K562 (cell line): ENCODE results near the gene SNX9. TPM values are rescaled to one million over a fixed set of nuclear protein-coding genes. Genes with fewer than 3 reads are reported as not detected.
A peak's percentile ranks its signal among the peaks of the same experiment; 100 is the strongest.

Experiments
- ATAC-seq: fragments of 200-7000 bp; cut with Tn5 transposase; 3 replicates; pipeline ENCODE4 v1.9.1; 2020; ENCODE audit warnings: moderate library complexity
- BruUV-seq: library from RNA; stranded (reverse); fragments of 400-500 nt; replicated peaks from 2 replicates; lab custom pipeline; 2021; lab: Mats Ljungman, UMichigan
- CTCF ChIA-PET: fragments of 300-600 bp; formaldehyde crosslinking; extraction: SDS; loops from one replicate; lab custom pipeline; 2021; ENCODE audit warnings: low intra/inter-chr PET ratio; lab: Yijun Ruan, JAX
- POLR2A ChIA-PET: fragments of 300-600, 350-650 bp; sonication (Branson Sonifier 250); formaldehyde crosslinking; extraction: SDS; loops from one replicate; lab custom pipeline; 2021; ENCODE audit warnings: antibody characterized with exemption, inconsistent platforms; lab: Yijun Ruan, JAX
- DNase-seq, 4 experiments: peaks; one replicate each; pipeline versions ENCODE4 v3.0.0 to v3.0.0-alpha.2; 2011 to 2018; ENCODE audit warnings: low spot score in 3 of 4, mixed read lengths in 3 of 4; ENCODE audit errors: extremely low read depth in 1 of 4
- FAIRE-seq: peaks from 2 replicates; lab custom pipeline; 2011; peaks lifted over from hg19 to GRCh38; lab: Jason Lieb, UNC
- H2AFZ ChIP-seq: 2 replicates; pipeline ENCODE4 v1.6.0; 2011; ENCODE audit warnings: low read depth, low read length, control low read depth, inconsistent platforms
- H3K27ac ChIP-seq: fragments of 200-600 bp; 3 replicates; pipeline ENCODE4 v1.8.0; 2011; ENCODE audit warnings: low read depth, mild to moderate bottlenecking, control low read depth, inconsistent platforms, low read length, moderate library complexity, mixed read lengths; ENCODE audit errors: extremely low read depth
- H3K27me3 ChIP-seq, 2 experiments: fragments of 300-600 bp in 1 of 2; 2 replicates in 1 of 2; 3 replicates in 1 of 2; pipeline versions ENCODE4 v1.6.0 to v1.8.0; 2011; ENCODE audit warnings: inconsistent platforms in 2 of 2, low read length in 2 of 2, mild to moderate bottlenecking in 1 of 2, mixed read lengths in 1 of 2, moderate library complexity in 1 of 2; ENCODE audit not compliant: control insufficient read depth in 2 of 2, insufficient read depth in 2 of 2
- H3K36me3 ChIP-seq: fragments of 300-600 bp; 3 replicates; pipeline ENCODE4 v1.8.0; 2011; ENCODE audit warnings: mild to moderate bottlenecking, low read length, inconsistent platforms; ENCODE audit not compliant: control insufficient read depth, insufficient read depth
- H3K4me1 ChIP-seq, 2 experiments: fragments of 200-600 bp in 1 of 2; replicated peaks in 1 of 2; 2 replicates in 1 of 2; 3 replicates in 1 of 2; pipeline versions ENCODE4 v1.5.1 to v1.8.0; 2011; ENCODE audit warnings: inconsistent platforms in 2 of 2, low read length in 2 of 2, mild to moderate bottlenecking in 1 of 2, mixed read lengths in 1 of 2, moderate library complexity in 1 of 2; ENCODE audit not compliant: control insufficient read depth in 2 of 2, insufficient read depth in 2 of 2
- H3K4me2 ChIP-seq: 2 replicates; pipeline ENCODE4 v1.6.1; 2011; ENCODE audit warnings: low read length, control low read depth, inconsistent platforms, mixed read lengths; ENCODE audit not compliant: insufficient read depth
- H3K4me3 ChIP-seq: fragments of 200-600 bp; sonication (generic), shearing (Covaris generic); 2 replicates; pipeline ENCODE4 v1.5.1; 2016; ENCODE audit warnings: control low read depth, inconsistent platforms
- H3K79me2 ChIP-seq: fragments of 200-600 bp; 3 replicates; pipeline ENCODE4 v1.8.0; 2011; ENCODE audit warnings: low read length, inconsistent platforms; ENCODE audit not compliant: control insufficient read depth, insufficient read depth
- H3K9ac ChIP-seq, 2 experiments: 2 replicates each; pipeline versions ENCODE4 v1.6.0 to v1.6.1; 2011; ENCODE audit warnings: low read depth in 2 of 2, low read length in 2 of 2, control low read depth in 1 of 2, inconsistent platforms in 1 of 2, mild to moderate bottlenecking in 1 of 2, mixed read lengths in 1 of 2; ENCODE audit not compliant: insufficient read depth in 1 of 2
- H3K9me1 ChIP-seq: one replicate; pipeline ENCODE4 v1.6.0; 2011; ENCODE audit warnings: inconsistent platforms, mild to moderate bottlenecking, low read length, moderate library complexity; ENCODE audit not compliant: control insufficient read depth, insufficient read depth
- H3K9me3 ChIP-seq: replicated peaks from 2 replicates; pipeline ENCODE4 v1.5.1; 2011; ENCODE audit warnings: low read depth, low read length, inconsistent platforms; ENCODE audit not compliant: control insufficient read depth, insufficient read depth
- H4K20me1 ChIP-seq: replicated peaks from 2 replicates; pipeline ENCODE4 v1.6.1; 2011; ENCODE audit warnings: low read length, inconsistent platforms, mixed read lengths; ENCODE audit not compliant: control insufficient read depth, insufficient read depth
- ARNT ChIP-seq, 2 experiments: fragments of 450-650 bp; IDR thresholded peaks; 2 replicates each; pipeline ENCODE4 v1.6.1; 2016; ENCODE audit warnings: mild to moderate bottlenecking in 1 of 2
- E2F5 ChIP-seq: sonication (generic); formaldehyde crosslinking; IDR thresholded peaks from 2 replicates; pipeline ENCODE4 v1.8.0; 2022; ENCODE audit warnings: mild to moderate bottlenecking, missing genetic modification reagents
- ELF2 ChIP-seq: fragments of 250-450 bp; sonication (Bioruptor Pico); IDR thresholded peaks from 2 replicates; pipeline ENCODE4 v1.5.0; 2021; ENCODE audit warnings: mild to moderate bottlenecking
- EZH2 ChIP-seq: IDR thresholded peaks from 2 replicates; pipeline ENCODE4 v1.6.1; 2012; ENCODE audit warnings: low read depth, mild to moderate bottlenecking, inconsistent platforms, low read length, borderline replicate concordance
- FOXK2 ChIP-seq, 2 experiments: fragments of 450-650 bp; IDR thresholded peaks in 1 of 2; conservative IDR thresholded peaks in 1 of 2; 2 replicates each; pipeline ENCODE4 v1.6.1; 2016; ENCODE audit warnings: low read depth in 2 of 2, mild to moderate bottlenecking in 1 of 2
- HDAC1 ChIP-seq, 2 experiments: fragments of 450-650 bp; IDR thresholded peaks; 2 replicates each; pipeline ENCODE4 v1.6.1; 2016 to 2017; ENCODE audit warnings: inconsistent platforms in 1 of 2, mild to moderate bottlenecking in 1 of 2, moderate library complexity in 1 of 2
- HLTF ChIP-seq: fragments of 450-650 bp; IDR thresholded peaks from 2 replicates; pipeline ENCODE4 v1.6.1; 2016
- RAD51 ChIP-seq: fragments of 450-650 bp; IDR thresholded peaks from 2 replicates; pipeline ENCODE4 v1.7.1; 2016; ENCODE audit warnings: low read depth, mild to moderate bottlenecking, borderline replicate concordance
- SLC30A9 ChIP-seq: fragments of 250-450 bp; sonication (Bioruptor Pico); IDR thresholded peaks from 2 replicates; pipeline ENCODE4 v1.8.0; 2022; ENCODE audit warnings: mild to moderate bottlenecking, moderate library complexity
- STAT5A ChIP-seq: IDR thresholded peaks from 2 replicates; pipeline ENCODE4 v1.6.1; 2012; ENCODE audit warnings: low read length, inconsistent platforms, borderline replicate concordance
- ZFPM2 ChIP-seq: fragments of 250-450 bp; sonication (Bioruptor Pico); IDR thresholded peaks from 2 replicates; pipeline ENCODE4 v1.5.1; 2022; ENCODE audit warnings: mild to moderate bottlenecking
- ZKSCAN1 ChIP-seq: fragments of 150-350 bp; IDR thresholded peaks from 2 replicates; pipeline ENCODE4 v1.6.1; 2016; ENCODE audit warnings: low read depth, low read length
- ZNF57 ChIP-seq: fragments of 450-650 bp; formaldehyde crosslinking; IDR thresholded peaks from 2 replicates; pipeline ENCODE4 v1.4.0; 2020; ENCODE audit warnings: mild to moderate bottlenecking, moderate library complexity
- ZNF583 ChIP-seq: fragments of 250-450 bp; sonication (Bioruptor Pico); IDR thresholded peaks from 2 replicates; pipeline ENCODE4 v1.4.0; 2020
- ZNF696 ChIP-seq: fragments of 250-450 bp; sonication (Bioruptor Pico); conservative IDR thresholded peaks from 2 replicates; pipeline ENCODE4 v1.4.0; 2020; ENCODE audit warnings: mild to moderate bottlenecking, moderate library complexity
- WGBS: fragments of 100-300 bp; shearing (Covaris generic); methylation state at CpG from one replicate; pipeline ENCODE4 v1.1.6; 2016; ENCODE audit warnings: low coverage, mixed read lengths; ENCODE audit not compliant: insufficient coverage; ENCODE audit errors: missing lambda C conversion rate; 5-methylcytosine and 5-hydroxymethylcytosine counted together
- in situ Hi-C: fragments of 300-500 bp; cut with MboI; formaldehyde crosslinking; loops from 4 replicates; pipeline ENCODE4 v1.15.0; 2018; ENCODE audit warnings: inconsistent platforms, mixed read lengths
- intact Hi-C: fragments of 100-400 bp; cut with micrococcal nuclease; formaldehyde crosslinking; loops from 2 replicates; pipeline ENCODE4 v1.14.2; 2022
- polyA plus RNA-seq, 8 experiments: library from polyadenylated mRNA; depleted of rRNA in 4 of 8; stranded (reverse) in 5 of 8; unstranded in 3 of 8; fragments of >200 nt; fragmentation: Nextera tagmentation in 2 of 8; fragmentation: Illumina TruSeq in 1 of 8; extraction: Ambion mirVana in 2 of 8; extraction: Trizol in 1 of 8; gene quantifications; 2 replicates each; pipeline versions ENCODE4 v1.2.1 to v1.2.3, GENCODE V29; 2011 to 2014; ENCODE audit warnings: inconsistent platforms in 1 of 8, missing spikeins in 1 of 8
- total RNA-seq, 7 experiments: library from RNA; depleted of rRNA in 6 of 7; stranded (reverse); fragments of >200 nt in 6 of 7; fragmentation: Illumina TruSeq in 2 of 7; extraction: Trizol in 2 of 7; gene quantifications; 2 replicates each; pipeline versions ENCODE4 v1.2.1 to v1.2.3, GENCODE V29; 2011 to 2021; ENCODE audit warnings: low replicate concordance in 1 of 7
- TF ChIP-seq, protein P1 (sequence below): fragments of 250-450 bp; sonication (Bioruptor Pico); IDR thresholded peaks from 2 replicates; pipeline ENCODE4 v1.8.0; 2021; ENCODE audit warnings: moderate library complexity, mild to moderate bottlenecking, inconsistent platforms
- TF ChIP-seq, protein P2 (sequence below), 2 experiments: fragments of 450-650 bp; conservative IDR thresholded peaks; 2 replicates each; pipeline ENCODE4 v1.6.1; 2017; ENCODE audit warnings: mild to moderate bottlenecking in 2 of 2, moderate library complexity in 2 of 2
- TF ChIP-seq, protein P3 (sequence below): fragments of 450-650 bp; formaldehyde crosslinking; IDR thresholded peaks from 2 replicates; pipeline ENCODE4 v1.4.0; 2020; ENCODE audit warnings: mild to moderate bottlenecking, moderate library complexity

The SNX9 gene
- total and polyA plus RNA-seq, 9 of the 15 experiments (the other 6 are each of a cell fraction or from before 2014, with no cell fraction given), result 6.0 to 81.7 (median 57.1) TPM

- peak overlapping the region; percentile 75 to 98 for H3K9ac ChIP-seq
- peak; percentile 50 to 55; a peak in 1 of 4 replicates for TF ChIP-seq ARNT (IDR thresholded peaks at IDR 0.05)
- TF ChIP-seq ZKSCAN1, result no peak
- TF ChIP-seq HLTF, result no peak
- no peak for TF ChIP-seq FOXK2 (conservative IDR thresholded peaks at IDR 0.05 in 1 of 2, IDR thresholded peaks at IDR 0.05 in 1 of 2; ENCODE audit: low read depth in 2 of 2)
- no peak for TF ChIP-seq ELF2 (CRISPR knock-in tag)
- no peak for TF ChIP-seq ZNF57
- TF ChIP-seq E2F5 (CRISPR knock-in tag), result 0 out of 2 replicates have a peak, but pooled peaks have one; percentile 78
- TF ChIP-seq RAD51, result 0 out of 2 replicates have a peak, but pooled peaks have one; percentile 2
- TF ChIP-seq ZNF696 (CRISPR knock-in tag), result no peak
- 0 out of 2 replicates have a peak, but pooled peaks have one; percentile 11 for TF ChIP-seq STAT5A
- TF ChIP-seq ZFPM2 (CRISPR knock-in tag), result no peak
- no peak for TF ChIP-seq SLC30A9 (CRISPR knock-in tag)
- TF ChIP-seq, protein P1, sequence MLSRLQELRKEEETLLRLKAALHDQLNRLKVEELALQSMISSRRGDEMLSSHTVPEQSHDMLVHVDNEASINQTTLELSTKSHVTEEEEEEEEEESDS (CRISPR knock-in tag), result no peak
- TF ChIP-seq, protein P2, sequence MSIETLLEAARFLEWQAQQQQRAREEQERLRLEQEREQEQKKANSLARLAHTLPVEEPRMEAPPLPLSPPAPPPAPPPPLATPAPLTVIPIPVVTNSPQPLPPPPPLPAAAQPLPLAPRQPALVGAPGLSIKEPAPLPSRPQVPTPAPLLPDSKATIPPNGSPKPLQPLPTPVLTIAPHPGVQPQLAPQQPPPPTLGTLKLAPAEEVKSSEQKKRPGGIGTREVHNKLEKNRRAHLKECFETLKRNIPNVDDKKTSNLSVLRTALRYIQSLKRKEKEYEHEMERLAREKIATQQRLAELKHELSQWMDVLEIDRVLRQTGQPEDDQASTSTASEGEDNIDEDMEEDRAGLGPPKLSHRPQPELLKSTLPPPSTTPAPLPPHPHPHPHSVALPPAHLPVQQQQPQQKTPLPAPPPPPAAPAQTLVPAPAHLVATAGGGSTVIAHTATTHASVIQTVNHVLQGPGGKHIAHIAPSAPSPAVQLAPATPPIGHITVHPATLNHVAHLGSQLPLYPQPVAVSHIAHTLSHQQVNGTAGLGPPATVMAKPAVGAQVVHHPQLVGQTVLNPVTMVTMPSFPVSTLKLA (conservative IDR thresholded peaks at IDR 0.05), result peak in 1 of 2 experiments; percentile 31; a peak in 2 of 4 replicates
- TF ChIP-seq HDAC1 (IDR thresholded peaks at IDR 0.05), result peak; percentile 45 to 63; a peak in 2 of 4 replicates
- no peak for TF ChIP-seq EZH2
- TF ChIP-seq, protein P3, sequence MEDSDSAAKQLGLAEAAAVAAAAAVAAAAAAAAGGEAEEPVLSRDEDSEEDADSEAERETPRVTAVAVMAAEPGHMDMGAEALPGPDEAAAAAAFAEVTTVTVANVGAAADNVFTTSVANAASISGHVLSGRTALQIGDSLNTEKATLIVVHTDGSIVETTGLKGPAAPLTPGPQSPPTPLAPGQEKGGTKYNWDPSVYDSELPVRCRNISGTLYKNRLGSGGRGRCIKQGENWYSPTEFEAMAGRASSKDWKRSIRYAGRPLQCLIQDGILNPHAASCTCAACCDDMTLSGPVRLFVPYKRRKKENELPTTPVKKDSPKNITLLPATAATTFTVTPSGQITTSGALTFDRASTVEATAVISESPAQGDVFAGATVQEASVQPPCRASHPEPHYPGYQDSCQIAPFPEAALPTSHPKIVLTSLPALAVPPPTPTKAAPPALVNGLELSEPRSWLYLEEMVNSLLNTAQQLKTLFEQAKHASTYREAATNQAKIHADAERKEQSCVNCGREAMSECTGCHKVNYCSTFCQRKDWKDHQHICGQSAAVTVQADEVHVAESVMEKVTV (CRISPR knock-in tag), result no peak
- TF ChIP-seq ZNF583 (CRISPR knock-in tag), result no peak
Observed at GRCh38 chr6:157982563-157983405, 159.7 kb downstream of the SNX9 start.

More at GRCh38 chr6:157982563-157983405, 159.7 kb downstream of the SNX9 start:
- peak overlapping the region; percentile 88 for H3K4me2 ChIP-seq
- H4K20me1 ChIP-seq, result peaks cover 13% of the 10 kb centered on the region; the same call in 1 of the 2 replicates
- no peak for ATAC-seq
- peaks cover 18 to 28% of the 10 kb centered on the region in 2 experiments; a peak in 4 of 5 replicates for H3K4me1 ChIP-seq
- no peaks in the 10 kb centered on the region for H3K9me1 ChIP-seq
- H3K27ac ChIP-seq, result peak overlapping the region; percentile 85
- CTCF ChIA-PET, result interaction anchor here (2.1 kb wide), 1 partner anchor 90 kb away, joined by 12 read pairs; no protein-coding TSS in a partner anchor
- H3K36me3 ChIP-seq, result no peaks in the 10 kb centered on the region; the same call in 2 of the 3 replicates
- DNase-seq, result peak; percentile 42 to 59 (median 48)
- POLR2A ChIA-PET, result interaction anchor here (0.6 to 3.4 kb wide), 13 partner anchors 11 to 994 kb away, joined by 3 to 15 read pairs (median 4); no protein-coding TSS in a partner anchor
- H2AFZ ChIP-seq, result peak overlapping the region; percentile 97; the same call in 1 of the 2 replicates
- in situ Hi-C loops, result no loop called here
- BruUV-seq, result TSS peak; percentile 52
- no peaks in the 10 kb centered on the region for H3K9me3 ChIP-seq
- peak overlapping the region; percentile 79 for H3K4me3 ChIP-seq
- WGBS, result 30% methylated on average over 17 of the region's 17 CpGs
- peak; percentile 32 for FAIRE-seq
- H3K79me2 ChIP-seq, result peaks cover 53% of the 10 kb centered on the region
- intact Hi-C loops, result loop anchor here (1.0 to 10.0 kb wide), 4 partner anchors 58 to 222 kb away; no protein-coding TSS in a partner anchor
- H3K27me3 ChIP-seq, result no peaks in the 10 kb centered on the region
